SW 1271 (cell line): ENCODE measurements around the gene IRS1.

Source experiments
- DNase-seq, 2 experiments: peaks; one replicate each; lab custom pipeline; 2025; lab: John Stamatoyannopoulos, UW

Gene IRS1

GRCh38 chr2:226721541-226721940 is 78.1 kb downstream of the IRS1 start:
- no peak for DNase-seq

- no peak for DNase-seq
These were observed 78.7 kb downstream of the IRS1 start for GRCh38 chr2:226720948-226721347.

DNA sequence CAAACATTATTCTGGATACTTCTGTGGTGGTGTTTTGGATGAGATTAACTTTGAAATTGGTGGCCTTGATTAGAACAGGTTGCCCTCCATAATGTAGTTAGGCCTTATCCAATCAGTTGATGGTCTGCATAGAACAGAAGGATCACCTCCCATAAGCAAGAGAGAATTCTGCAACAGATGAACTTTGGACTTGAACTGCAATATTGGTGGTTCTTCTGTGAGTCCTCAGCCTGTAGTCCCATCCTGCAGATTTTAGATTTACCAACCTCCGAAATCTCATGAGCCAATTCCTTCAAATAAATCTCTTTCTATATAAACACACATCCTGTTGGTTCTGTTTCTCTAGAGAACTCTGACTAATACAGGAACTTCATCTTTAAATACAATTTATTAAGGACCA is 81.9 kb downstream of the IRS1 start:
- DNase-seq = no peak

DNA sequence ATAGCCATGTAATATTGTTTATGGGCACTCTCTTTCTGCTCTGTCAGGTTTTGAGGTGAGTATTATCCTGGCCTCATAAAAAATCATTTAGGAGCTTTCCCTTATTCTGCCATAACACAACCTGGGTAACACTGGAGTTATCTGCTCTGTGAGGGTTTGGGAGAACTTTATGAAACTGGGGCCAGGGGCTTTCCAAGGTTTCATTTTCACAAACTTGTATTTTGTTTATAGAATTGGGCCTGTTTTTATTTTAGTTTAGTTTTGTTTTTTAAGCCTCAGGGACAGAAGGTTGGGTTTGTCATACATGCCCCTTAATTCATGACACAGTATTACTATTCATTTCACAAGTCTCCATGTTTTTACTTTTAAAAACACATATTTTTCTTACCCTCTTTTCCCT is 83.5 kb downstream of the IRS1 start:
- no peak for DNase-seq

DNA sequence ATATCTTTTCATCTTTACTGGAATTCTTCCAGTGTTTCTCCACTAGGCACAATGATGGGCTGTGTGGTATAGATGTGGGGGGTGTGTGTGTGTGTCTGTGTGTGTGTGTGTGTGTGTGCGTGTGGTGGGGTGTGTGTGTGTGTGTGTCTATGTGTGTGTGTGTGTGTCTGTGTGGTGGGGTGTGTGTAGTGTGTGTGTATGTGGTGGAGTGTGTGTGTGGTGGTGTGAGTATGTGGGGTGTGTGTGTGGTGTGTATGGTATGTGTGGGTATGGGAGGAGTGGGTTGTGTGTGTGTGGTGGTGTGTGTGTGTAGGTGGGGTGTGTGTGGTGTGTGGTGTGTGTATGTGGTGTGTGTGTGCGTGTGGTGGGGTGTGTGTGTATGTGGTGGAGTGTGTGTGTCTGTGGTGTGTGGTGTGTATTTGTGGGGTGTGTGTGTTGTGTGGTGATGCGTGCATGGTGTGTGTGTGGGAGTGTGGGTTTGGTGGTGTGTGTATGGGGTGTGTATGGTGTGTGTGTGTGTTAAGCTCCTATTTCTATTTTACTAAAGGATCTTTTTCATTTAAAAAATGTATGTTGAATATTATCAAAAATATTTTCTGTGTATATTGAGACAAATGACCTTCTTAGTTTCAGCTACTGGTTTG is 84.2 kb downstream of the IRS1 start:
- DNase-seq = no peak

GRCh38 chr2:226712941-226713340 is 86.7 kb downstream of the IRS1 start:
- no peak for DNase-seq

- no peak for DNase-seq
These were observed 87.9 kb downstream of the IRS1 start for GRCh38 chr2:226711606-226712296.

GRCh38 chr2:226707499-226707898 is 92.1 kb downstream of the IRS1 start:
- DNase-seq = no peak

DNA sequence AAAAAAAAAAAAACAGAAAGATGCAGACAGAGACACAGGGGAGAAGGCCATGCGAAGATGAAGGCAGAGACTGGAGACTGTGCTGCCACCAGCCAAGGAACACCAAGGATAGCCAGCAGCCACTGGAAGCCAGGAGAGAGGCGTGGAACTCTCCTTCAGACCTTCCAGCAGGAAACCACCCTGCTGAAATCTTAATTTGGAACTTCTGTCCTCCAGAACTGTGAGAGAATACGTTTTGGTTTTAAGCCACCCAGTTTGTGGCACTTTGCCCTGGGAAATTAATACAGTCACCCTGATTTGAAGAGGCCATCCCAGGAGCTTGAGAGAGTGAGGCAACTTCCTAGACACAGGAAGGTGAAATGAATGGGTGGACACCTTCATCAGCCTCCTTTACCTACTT is 93.7 kb downstream of the IRS1 start:
- DNase-seq = no peak

GRCh38 chr2:226705133-226705886 is 94.3 kb downstream of the IRS1 start:
- no peak for DNase-seq

DNA sequence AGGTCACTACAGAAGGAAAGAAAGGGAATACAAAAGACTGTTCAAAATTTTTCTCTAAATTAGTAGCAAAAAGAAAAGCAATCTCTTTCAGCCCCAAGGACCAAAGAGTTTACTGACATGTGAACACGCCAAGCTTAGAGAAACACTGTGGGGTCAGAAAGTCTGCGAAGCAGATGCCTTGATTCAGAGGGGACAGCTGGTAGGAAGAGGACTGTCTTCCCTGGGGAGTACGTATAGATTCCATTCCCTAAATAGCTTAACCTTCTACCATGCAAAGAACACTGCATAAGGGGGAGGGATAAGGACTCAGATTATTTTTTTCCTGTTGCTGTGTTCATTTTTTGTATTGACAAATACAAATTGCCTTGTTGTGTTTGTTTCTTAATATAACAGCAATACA is 96.1 kb downstream of the IRS1 start:
- DNase-seq = no peak

- DNase-seq = no peak
These were observed 97.2 kb downstream of the IRS1 start for GRCh38 chr2:226702376-226702775.

DNA sequence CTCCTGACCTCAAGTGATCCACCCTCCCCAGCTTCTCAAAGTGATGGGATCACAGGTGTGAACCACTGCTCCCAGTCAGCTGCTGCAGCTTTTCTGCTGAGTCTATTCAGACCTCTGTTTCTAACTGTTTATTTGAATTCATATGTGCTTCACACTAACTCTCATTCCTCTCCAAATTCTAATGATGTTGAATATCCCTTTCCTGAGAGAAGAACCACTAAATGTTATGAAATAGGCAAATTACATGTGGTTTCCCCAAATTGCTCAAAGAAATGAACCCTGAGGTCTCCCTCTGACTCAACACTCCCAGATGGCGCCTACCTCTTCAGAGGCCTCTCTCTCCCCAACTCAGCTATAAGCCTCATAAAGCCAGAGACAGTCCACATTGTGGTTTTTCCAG is 98.6 kb downstream of the IRS1 start:
- no peak for DNase-seq

GRCh38 chr2:226699321-226699720 is 100.3 kb downstream of the IRS1 start:
- no peak for DNase-seq

DNA sequence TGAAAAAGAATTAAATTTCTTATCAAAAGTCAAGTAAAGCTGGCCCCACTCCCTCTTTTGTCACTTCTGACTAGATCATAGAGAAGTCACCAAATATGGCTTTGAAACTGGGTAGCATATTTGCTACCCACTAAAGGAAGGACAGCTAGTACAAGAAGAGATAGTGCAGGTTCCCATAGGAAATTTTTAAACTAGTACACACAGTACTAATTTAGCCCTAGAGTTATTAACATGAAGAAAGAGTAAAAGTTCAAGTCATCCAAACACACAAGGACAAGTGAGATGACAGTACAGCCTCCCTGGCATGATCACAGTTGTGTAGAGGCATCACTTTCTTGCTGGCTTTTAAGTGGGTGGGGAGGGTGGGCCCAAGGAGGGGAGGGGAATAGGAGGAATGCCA is 100.9 kb downstream of the IRS1 start:
- DNase-seq = no peak

GRCh38 chr2:226694586-226695284 is 104.9 kb downstream of the IRS1 start:
- DNase-seq = no peak

DNA sequence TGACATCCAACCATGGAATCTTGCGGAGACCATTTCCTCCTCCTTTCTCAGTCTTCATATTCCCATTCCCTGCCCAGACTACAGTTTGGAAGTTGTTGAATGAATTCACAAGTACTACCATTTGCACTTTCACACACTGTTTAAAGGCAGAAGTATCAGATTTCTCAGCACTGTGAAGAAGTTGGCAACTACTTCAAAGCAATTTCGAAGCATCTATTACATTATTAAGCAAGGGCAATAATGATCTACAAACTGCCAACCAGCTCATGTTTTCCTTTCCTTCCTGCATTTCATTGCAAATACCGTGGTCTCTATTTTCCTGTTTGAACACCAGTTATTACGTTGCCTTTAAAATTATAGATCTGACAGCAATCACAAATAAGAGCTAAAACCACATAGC is 105.5 kb downstream of the IRS1 start:
- no peak for DNase-seq

DNA sequence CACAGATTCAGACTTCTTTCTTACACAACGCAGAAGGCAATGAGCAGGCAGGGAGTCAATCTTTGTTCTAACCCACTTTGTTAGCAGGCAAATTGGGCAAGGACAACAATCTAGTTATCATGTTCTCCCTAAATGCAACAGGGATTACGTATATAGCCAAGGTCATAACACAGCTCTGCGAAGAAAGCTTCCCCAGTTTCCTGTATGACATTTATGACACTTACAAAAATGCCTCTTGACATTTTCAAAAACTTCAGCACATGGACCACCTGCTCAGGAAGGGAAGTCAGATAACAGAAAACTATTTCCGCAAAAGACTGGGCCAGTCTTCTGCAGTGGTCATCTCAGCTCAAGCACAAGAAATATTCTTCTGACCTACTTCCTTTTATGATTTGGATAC is 106.1 kb downstream of the IRS1 start:
- DNase-seq = no peak

- no peak for DNase-seq
These were observed 107.0 kb downstream of the IRS1 start for GRCh38 chr2:226692521-226693126.

- no peak for DNase-seq
These were observed 108.4 kb downstream of the IRS1 start for GRCh38 chr2:226691255-226691654.

DNA sequence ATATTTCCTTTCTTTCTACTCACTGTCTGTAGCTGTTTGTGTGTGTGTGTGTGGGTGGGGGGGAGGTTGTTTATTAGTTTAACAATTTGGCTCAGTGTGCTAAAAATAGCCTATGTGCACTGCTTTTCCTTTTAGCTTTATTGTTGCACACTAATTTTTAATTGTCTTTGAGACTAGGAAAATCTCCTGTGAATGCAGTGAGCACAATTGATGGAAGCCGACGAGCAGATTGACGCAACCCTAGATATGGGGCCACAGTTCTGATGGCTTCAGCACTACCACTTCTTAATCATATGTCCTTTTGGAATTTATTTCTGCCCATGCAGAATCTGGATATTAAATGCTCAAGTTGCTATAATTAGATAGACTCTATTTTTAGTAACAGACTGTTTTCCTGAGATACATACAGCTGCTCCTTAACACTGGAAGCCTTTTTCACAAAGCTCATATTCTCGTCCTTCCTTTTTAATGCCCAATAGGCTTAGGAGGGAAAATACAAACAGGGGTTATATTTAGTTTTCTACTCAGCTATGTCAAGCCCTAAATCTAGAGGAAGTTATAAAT is 109.1 kb downstream of the IRS1 start:
- DNase-seq = no peak
